Keratinocyte (primary cell): ENCODE results near the gene HOXA5.

Source experiments
- CTCF ChIP-seq, 3 experiments: IDR thresholded peaks in 1 of 3; conservative IDR thresholded peaks in 1 of 3; optimal IDR thresholded peaks in 1 of 3; 2 replicates in 2 of 3; 3 replicates in 1 of 3; pipeline versions ENCODE3 to v1.5.1; 2011; ENCODE audit warnings: low read length in 3 of 3, mild to moderate bottlenecking in 3 of 3, moderate library complexity in 2 of 3, control low read depth in 1 of 3, inconsistent platforms in 1 of 3; ENCODE audit not compliant: insufficient read depth in 2 of 3; ENCODE audit errors: extremely low read depth in 1 of 3
- EZH2 ChIP-seq: IDR thresholded peaks from one replicate; pipeline ENCODE4 v1.6.1; 2012; ENCODE audit warnings: inconsistent platforms, mild to moderate bottlenecking, low read length, moderate library complexity

- TF ChIP-seq CTCF (optimal IDR thresholded peaks at IDR 0.05 in 1 of 3, IDR thresholded peaks at IDR 0.05 in 1 of 3, conservative IDR thresholded peaks at IDR 0.05 in 1 of 3; ENCODE audit: extremely low read depth in 1 of 3, insufficient read depth in 2 of 3, low read length in 3 of 3) (no peak), EZH2 (no peak)
Measured at GRCh38 chr7:27132978-27133377, 10.5 kb downstream of the HOXA5 start.
